HG02973 (cell line): ENCODE results near the gene CNOT6.

Source experiments
- ATAC-seq: cut with Tn5 transposase; IDR thresholded peaks from one replicate; pipeline ENCODE4 v1.9.1; 2021; ENCODE audit warnings: moderate library complexity; ENCODE audit not compliant: unreplicated experiment

Gene CNOT6

DNA sequence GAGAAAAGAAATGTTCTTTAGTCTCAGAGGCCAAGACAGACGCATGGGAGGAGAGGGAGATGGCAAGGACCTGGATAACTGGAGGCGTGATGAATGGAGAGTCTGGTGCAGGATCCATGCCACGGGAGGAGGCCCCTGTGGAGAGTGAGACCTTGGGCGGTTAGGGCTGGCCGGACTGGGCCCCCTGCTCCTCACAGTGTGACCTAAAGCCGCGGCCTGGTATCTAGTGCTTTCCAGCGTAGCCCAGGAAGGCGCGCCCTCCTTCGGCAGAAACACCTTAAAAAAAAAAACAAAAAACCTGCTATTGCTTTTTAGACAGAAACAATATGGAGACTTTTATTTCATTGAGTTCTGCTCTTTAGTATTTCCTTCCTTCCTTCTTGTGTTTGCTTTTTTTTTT is 64.1 kb downstream of the CNOT6 start:
- no peak for ATAC-seq

DNA sequence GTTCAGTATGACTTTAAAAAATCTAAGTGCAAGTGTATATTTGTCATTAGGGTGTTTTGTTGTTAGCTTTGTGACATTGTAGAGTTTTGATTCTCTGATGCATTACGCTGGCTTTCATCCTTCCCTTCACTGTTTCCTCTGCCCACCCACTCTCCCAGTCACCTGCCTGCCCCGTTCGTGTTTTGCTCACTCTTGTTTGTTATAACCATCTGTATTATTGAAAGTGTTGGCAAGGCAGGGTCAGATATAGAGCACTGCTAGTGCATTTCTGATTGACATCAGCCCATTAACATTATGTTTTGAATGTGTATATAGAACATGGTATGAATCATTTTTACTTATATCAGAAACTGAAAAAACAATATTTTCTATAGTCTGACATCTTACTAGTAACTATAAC is 69.8 kb downstream of the CNOT6 start:
- ATAC-seq, result no peak

DNA sequence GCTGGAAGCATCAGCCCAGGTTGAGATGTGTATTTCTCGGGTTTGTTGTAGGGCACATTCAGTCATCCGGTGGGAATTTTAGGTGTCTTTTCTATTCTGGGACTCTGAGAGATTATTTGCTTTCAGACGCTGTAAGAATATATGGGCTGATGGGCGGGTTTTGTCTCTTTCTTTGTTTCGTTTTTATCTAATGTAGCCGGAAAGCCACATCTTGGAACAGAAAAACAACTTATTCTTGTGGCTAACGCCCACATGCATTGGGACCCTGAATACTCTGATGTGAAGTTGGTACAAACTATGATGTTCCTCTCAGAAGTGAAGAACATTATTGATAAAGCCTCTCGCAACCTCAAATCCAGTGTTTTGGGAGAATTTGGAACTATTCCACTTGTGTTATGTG is 74.7 kb downstream of the CNOT6 start:
- ATAC-seq, result no peak

DNA sequence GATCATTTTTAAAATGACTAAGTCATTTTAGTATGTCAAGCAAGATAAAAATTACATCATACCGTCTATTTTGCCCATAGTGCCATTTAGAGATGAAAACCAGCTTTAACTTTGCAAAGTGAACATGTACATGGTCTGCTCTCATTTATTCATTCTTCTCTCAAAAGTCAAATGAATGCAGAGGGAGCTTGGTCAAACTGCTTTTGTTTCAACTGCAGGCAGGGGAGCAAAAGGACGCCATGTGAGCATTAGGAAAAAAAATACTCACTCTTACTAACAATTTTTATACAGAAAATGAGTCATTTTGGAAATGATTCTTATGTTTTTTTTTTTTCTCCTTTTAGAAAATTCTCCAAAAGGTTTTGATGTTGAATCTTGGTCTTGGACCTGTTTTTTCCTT is 81.4 kb downstream of the CNOT6 start:
- no peak for ATAC-seq

DNA sequence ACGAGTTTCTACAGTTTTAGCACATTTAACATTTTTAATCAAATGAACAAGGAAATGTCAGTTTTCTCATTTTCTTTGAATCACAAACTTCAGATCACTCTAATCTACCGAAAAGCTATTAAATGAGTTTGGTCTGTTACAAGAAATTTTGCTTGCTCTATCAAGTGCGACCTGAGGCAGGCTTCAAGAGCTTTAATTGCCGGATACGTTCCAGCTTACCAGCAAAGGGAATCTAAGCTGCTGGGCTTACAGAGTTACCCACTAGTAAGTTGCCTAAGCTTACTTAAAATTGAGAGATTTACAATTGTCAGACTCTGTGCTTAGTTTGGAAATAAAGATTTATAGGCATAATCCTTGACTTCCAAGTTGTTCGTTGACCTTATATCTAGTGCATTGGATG is 86.5 kb downstream of the CNOT6 start:
- ATAC-seq, result no peak

DNA sequence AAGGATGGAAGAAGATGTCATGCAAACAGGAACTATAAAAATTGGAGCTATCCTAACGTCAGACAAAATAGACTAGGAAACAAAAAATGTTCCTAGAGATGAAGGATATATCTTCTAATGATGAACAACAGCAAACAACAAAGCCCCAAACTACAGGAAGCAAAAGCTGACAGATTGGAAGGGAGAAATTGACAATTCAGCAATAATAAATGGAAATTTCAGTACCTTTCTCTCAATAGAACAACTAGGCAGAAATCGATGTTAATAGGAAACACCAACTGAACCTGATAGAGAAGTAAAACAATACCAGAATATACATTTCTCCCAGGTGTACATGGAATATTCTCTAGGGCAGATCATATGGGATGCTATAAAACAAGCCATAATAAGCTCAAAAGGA is 89.6 kb downstream of the CNOT6 start:
- ATAC-seq, result no peak

DNA sequence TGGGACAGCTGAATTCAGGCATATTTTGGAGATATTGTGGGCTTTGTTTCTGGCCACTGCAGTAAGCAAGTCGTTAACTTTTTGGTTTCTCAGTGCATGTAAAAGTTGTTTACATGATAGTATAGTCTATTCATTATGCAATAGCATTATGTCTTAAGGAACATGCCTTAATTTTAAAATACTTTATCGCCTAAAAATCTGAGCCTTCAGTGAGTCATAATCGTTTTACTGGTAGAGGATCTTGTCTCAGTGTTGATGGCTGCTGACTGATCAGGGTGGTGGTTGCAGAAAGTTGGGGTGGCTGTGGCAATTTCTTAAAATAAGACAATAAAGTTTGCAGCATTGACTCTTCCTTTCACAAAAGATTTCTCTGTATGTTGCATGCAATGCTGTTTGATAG is 92.0 kb downstream of the CNOT6 start:
- ATAC-seq, result no peak

DNA sequence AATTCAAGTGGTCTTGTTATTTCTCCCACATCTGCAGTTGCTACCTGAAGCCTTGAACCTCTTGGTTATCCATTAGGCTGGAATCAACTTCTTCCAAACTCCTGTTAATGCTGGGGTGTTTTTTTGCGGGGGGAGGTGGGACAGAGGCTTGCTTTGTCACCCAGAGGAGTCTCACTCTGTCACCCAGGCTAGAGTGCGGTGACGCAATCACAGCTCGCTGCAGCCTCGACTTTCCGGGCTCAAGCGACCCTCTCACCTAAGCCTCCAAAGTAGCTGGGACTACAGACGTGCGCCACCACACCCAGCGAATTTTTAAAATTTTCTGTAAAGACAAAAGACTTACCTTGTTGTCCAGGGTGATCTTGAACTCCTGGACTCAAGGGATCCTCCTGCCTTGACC is 92.7 kb downstream of the CNOT6 start:
- ATAC-seq, result no peak

DNA sequence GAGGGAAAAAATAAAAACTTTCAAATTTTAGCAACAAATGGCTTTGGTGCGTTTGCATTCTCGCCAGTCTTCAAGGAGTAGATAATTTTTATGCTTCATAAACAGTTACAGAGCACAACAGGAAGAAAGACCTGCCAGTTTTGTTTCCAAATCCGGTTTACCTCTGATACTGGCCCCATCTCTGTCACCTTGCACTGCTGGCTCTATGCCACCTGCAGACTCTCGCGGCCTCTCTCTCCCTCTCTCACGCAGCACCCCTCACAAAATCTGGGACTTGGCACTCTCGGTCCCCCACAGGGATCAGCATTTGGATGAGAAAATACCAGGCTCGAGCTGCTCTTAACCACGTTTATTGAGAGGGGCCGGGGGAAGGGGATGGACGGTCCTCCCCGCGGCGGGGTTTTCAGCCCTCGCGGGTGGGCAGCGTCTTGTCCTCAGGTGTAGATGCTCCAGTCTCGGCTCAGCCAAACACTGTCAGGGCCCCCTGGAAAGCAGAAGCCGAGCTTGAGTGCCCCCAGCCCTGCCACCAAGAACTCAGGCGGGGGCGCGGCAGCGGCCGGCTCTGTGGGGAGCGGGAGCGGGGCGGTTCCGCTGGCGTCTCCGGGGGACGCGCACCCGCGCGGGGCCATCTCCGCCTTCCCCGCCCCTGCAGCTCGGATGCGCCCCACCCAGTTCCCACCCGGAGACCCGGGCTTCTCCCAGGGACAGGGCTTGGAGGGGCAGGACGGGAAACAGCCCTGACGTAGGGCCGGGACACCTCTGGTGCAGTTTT is 95.8 kb downstream of the CNOT6 start:
- no peak for ATAC-seq

DNA sequence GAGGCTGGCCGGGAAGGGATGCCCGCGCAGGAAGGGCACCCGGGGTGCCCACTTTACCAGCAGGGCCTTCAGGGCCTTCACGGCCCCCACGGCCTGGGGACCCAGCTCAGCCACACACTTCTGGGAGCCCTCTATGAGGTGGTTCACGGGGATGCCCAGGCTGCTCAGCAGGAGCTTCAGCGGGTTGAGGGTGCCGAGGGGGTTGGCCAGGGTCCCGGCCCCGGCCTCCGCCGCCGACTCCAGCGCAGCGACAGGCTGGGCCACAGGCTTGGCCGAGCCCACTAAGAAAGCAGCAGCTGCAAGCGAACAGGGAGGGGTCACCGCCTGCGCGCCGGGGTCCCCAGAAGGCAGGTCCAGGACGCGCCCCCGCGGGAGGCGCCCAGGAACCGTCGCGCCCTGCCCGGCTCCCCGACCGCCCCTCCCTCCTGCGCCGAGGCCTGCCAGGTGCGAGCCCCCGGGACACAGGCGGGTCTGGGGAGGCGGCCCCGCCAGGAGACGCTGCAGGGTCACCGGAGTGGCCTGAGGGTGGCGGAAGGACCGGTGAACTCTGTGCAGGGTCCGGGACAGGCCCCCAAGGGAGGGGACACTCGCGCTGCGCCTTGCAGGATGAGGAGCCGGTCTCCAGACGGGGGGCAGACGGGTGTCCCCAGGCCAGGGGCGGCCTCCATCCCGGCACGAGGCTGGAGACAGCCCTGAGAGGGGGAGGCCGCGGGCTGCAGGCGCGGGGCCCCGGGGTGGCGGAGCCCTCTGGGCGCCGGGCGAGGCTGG is 96.5 kb downstream of the CNOT6 start:
- no peak for ATAC-seq

DNA sequence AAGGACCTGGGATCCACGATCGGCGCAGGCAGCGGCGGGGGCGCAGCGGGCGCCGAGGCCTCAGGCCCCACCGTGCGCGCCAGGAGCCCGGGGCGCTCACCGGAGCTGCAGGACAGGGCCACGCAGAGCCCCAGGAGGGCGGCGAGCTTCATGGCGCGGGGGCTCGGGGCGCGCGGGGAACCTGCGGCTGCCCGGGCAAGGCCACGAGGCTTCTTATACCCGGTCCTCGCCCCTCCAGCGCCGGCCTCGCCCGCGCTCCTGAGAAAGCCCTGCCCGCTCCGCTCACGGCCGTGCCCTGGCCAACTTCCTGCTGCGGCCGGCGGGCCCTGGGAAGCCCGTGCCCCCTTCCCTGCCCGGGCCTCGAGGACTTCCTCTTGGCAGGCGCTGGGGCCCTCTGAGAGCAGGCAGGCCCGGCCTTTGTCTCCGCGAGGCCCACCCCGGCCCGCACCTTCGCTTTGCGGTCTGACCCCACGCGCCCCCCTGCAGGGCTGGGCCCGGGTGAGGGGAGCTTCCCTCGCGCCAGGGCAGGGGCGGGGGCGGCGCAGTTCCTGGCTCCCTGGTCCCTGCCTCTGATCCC is 97.2 kb downstream of the CNOT6 start, which contains the start of gene SCGB3A1:
TSS of gene SCGB3A1 (minus strand) at position 189 of the 577 bp plus-strand sequence. CDS start at position 152, 37 bp downstream.
- no peak for ATAC-seq

DNA sequence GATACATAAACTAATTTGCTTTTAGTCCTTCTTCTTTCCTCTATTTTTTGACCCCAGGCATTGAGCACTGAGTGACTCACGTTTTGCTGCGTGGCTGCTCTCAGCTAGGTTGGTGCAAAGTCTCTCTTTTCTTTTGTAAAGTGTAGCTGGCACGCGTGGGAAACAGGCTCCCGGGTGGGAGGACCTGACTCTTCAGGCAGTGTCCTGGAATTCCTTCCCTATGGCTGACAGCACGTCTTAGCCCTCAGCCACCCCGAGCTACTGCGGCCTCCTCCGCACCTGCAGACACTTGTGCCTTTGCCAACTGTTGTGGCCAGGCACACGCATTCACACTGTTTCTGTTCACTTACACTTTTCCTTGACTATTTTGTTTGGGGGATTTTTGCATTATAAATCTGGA is 98.0 kb downstream of the CNOT6 start:
- ATAC-seq, result no peak

DNA sequence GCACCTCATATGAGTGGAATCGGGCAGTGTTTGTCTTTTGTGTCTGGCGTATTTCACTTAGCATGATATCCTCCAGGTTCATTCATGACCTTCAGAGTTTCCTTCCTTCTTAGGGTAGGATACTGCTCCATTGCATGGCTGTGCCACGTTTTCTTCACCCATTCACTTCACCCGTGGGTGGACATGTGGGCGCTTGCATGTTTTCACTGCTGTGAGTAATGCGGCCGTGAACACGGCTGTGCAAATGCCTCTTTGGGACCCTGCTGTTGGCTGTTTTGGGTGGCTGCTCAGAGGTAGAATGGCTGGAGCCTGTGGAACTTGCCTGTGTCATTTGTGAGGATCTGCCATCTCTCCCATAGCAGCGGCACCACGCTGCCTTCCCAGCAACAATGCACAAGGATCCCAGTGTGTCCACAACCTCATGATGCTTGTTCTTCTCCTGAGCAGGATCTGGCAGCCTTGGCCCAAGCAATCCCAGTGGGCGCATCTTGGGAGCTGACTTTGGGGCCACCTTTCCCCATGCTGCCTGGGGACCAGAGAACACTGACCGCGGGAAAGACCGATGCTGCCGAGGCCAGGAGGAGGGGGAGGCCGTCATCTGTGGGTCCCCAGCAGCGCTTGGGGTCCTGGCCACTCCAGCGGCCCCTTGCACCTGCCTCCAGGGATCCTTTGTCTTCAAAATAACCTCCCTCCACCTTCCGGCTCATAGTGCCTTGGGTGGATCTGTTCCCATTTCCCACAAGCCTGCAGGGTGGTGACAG is 99.4 kb downstream of the CNOT6 start:
- ATAC-seq, result no peak

DNA sequence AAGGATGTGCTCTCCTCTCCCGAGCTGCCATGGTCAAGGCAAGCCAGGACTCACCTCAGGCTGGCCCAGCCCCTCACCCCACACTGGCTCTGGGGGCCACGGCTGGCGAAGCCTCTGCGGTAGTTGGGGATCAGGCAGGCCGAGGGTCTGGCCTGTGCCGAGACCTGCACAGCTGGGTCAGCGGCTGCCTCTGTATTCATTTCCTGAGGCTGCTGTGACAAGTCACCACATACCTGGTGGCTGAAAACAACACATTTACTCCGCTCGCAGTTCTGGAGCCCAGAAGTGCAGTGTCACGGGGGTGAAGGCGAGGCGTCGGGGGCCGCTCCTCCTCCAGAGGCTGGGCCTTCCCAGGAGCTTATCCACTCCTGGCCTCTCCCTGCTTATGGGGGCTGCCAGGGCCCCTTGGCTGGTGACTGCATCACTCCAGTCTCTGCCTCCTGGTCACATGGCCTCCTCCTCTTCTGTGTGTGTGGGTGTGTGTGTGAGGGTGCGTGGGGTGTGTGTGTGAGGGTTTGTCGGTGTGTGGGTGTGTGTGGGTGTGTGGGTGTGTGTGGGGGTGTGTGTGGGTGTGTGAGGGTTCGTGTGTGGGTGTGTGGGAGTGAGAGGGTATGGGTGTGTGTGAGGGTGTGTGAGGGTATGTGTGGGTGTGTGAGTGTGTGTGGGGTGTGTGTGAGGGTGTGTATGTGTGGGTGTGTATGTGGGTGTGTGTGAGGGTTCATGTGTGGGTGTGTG is 100.3 kb downstream of the CNOT6 start:
- ATAC-seq, result no peak

DNA sequence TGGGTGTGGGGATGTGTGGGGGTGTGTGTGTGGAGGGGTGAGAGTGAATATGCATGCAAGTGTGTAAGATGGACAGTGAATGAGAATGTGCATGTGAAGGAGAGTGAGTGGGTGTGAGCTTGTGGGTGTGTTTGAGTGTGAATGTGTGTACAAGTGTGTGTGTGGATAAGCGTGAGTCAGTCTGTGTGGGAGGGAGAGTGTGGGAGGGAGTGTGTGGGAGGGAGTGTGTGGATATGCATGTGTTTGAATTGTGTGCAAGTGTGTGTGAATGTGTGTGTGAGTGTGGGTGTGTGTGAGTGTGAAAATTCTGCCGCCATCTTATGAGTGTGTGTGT is 100.8 kb downstream of the CNOT6 start:
- ATAC-seq, result no peak

DNA sequence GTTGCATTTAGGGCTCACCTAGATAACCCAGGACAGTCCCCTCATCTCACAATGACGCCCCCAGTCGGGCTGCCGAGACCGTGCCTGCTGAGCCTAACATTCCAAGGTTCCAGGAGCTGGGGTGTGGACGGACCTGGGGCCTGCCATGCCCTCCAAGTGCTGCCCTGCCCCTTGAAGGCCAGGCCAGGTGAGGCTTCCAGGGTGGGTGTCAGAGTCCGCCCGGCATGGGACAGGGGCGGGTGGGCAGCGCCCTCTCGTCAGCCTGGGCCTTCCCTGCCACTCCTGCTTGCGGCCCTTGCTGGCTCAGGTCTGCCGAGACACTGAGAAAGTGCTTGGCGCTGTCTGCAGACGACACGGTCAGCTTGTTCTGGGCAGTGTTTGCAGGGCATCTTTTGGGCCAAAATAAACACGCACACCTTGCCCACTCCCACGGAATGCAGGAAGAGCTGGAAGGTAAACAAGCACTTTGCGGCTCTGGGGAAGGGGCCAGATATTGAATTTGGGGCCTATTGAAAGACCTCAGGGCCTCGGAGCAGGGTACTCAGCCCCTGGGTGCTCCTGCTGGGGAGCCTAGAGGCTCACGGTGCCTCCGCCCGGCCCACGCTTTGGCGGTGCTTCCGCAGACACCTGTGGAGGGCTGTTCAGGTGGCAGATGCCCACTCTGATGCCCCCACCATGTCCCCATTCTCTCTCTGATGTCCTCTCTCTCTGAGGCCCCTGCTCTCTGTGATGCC is 101.4 kb downstream of the CNOT6 start:
- ATAC-seq, result no peak

DNA sequence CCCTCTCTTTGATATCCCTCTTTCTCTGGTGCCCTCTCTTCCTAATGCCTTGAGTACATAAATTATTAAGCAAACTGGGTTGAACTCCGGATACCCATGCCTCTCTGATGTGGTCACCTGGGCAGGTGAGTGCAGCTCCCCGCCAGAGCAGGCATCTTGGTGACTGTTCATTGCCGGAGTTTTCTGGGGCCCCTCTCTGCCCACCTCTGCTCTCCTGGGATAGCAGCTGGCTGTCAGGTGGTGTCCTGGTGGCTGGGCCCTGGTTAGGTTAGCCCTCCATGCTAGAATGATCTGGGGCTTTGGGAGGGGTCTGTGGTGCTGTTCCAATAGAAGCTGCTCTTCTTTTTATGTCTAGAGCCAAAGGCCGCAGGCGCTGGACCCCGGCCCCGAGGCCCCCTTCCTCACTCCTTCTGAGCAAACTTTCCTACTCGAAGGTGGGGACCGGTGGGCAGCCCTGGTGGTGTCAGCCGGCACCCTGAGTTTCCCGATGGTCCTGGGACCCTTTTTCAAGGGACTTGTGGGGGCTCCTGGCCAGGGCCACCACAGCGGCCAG is 102.0 kb downstream of the CNOT6 start:
- no peak for ATAC-seq

DNA sequence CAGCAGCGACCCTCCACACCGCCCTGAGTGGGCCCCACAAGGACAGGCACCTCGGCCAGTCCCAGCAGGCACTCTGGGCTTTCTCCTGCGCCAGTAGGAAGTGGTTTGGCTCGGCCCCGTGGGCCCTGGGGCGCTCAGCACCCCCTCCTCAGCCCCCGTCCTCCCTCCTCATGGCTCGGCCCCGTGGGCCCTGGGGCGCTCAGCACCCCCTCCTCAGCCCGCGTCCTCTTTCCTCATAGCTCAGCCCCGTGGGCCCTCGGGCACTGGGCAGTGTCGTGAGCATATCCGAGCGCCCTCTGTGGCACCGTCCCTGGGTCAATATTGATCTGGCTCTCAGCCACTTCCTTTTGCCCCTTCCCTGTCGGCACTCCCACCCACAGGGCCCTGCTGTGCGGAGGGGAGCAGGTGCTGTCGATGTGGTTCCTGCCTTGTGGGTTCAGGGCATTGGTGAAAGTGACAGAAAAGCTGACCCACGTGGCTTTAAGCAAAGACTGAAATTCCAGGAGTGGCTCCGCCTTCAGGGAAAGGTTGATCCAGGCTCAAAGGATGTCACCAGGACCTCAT is 102.6 kb downstream of the CNOT6 start:
- no peak for ATAC-seq

DNA sequence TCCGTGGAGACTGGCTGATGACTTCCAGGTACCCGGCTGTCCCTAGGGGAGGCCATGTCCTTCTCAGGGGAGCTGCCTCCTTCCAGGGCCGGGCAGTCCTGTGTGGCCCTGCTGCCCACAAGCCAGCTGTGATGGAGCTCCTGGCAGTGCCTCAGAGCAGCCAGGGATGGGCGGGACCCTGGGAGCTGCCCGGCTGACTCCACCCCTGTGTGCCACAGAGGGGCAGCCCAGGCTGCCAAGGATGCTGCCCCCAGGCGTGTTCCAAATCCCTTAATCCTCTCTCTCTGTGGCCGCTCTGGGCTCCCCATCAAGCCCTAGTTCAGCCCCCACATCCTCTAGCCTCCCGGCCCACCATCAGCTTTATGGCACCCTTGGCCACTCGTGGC is 104.1 kb downstream of the CNOT6 start:
- ATAC-seq, result no peak
